ENCODE results near the gene PADI3.

The PADI3 gene

GRCh38 chr1:17278996-17279830, 30.3 kb downstream of the PADI3 start:
- no peak for DNase-seq (ENCODE audit: low spot score)
- in situ Hi-C loops (cut with MboI; ENCODE audit: low pct_unique_long_range_greater_than_20kb, low sequenced_read_pairs, unreplicated experiment): no loop called here
- no peak for TF ChIP-seq CTCF (IDR thresholded peaks at IDR 0.05; ENCODE audit: extremely low read depth, insufficient read depth, missing control alignments)

- TF ChIP-seq CTCF (IDR thresholded peaks at IDR 0.05; ENCODE audit: extremely low read depth, insufficient read depth, missing control alignments): no peak
- in situ Hi-C loops (cut with MboI; ENCODE audit: low pct_unique_long_range_greater_than_20kb, low sequenced_read_pairs, unreplicated experiment): no loop called here
- no peak for DNase-seq (ENCODE audit: low spot score)
These were observed 31.5 kb downstream of the PADI3 start for GRCh38 chr1:17280436-17280835.

- in situ Hi-C loops (cut with MboI; ENCODE audit: low pct_unique_long_range_greater_than_20kb, low sequenced_read_pairs, unreplicated experiment): no loop called here
- no peak for TF ChIP-seq CTCF (IDR thresholded peaks at IDR 0.05; ENCODE audit: extremely low read depth, insufficient read depth, missing control alignments)
- DNase-seq (ENCODE audit: low spot score): no peak
These were observed 32.0 kb downstream of the PADI3 start for GRCh38 chr1:17280894-17281293.

GRCh38 chr1:17281775-17282181, 32.9 kb downstream of the PADI3 start:
- no peak for DNase-seq (ENCODE audit: low spot score)
- in situ Hi-C loops (cut with MboI; ENCODE audit: low pct_unique_long_range_greater_than_20kb, low sequenced_read_pairs, unreplicated experiment): no loop called here
- no peak for TF ChIP-seq CTCF (IDR thresholded peaks at IDR 0.05; ENCODE audit: extremely low read depth, insufficient read depth, missing control alignments)

GRCh38 chr1:17282836-17283235, 33.9 kb downstream of the PADI3 start:
- in situ Hi-C loops (cut with MboI; ENCODE audit: low pct_unique_long_range_greater_than_20kb, low sequenced_read_pairs, unreplicated experiment): no loop called here
- TF ChIP-seq CTCF (IDR thresholded peaks at IDR 0.05; ENCODE audit: extremely low read depth, insufficient read depth, missing control alignments): no peak
- DNase-seq (ENCODE audit: low spot score): no peak

- no peak for TF ChIP-seq CTCF (IDR thresholded peaks at IDR 0.05; ENCODE audit: extremely low read depth, insufficient read depth, missing control alignments)
- in situ Hi-C loops (cut with MboI; ENCODE audit: low pct_unique_long_range_greater_than_20kb, low sequenced_read_pairs, unreplicated experiment): no loop called here
- no peak for DNase-seq (ENCODE audit: low spot score)
These were observed 37.7 kb downstream of the PADI3 start for GRCh38 chr1:17286646-17287045.
